Naive B cell (primary cell): Measurements from ENCODE around the gene CENPQ. TPM values are rescaled to one million over a fixed set of nuclear protein-coding genes. Genes with fewer than 3 reads are reported as not detected.
A peak's percentile ranks its signal among the peaks of the same experiment; 100 is the strongest.

Experiments used
- ATAC-seq, 2 donors: fragments of 150-1000 bp; cut with Tn5 transposase; 2 replicates each; pipeline ENCODE4 v1.10.0; 2021; ENCODE audit warnings: low read depth in 2 of 2, mild to moderate bottlenecking in 2 of 2, moderate library complexity in 2 of 2
- DNase-seq: peaks from one replicate; pipeline ENCODE4 v3.0.0; 2022
- H3K27ac Mint-ChIP-seq, 6 donors: one replicate each; pipeline ENCODE4 v1.8.0; 2020 to 2022; ENCODE audit warnings: mild to moderate bottlenecking in 6 of 6, mixed read lengths in 6 of 6, moderate library complexity in 5 of 6, inconsistent platforms in 2 of 6
- H3K27me3 Mint-ChIP-seq, 3 donors: one replicate each; pipeline ENCODE4 v1.8.0; 2021 to 2022; ENCODE audit warnings: mixed read lengths in 3 of 3, mild to moderate bottlenecking in 1 of 3
- H3K36me3 Mint-ChIP-seq, 2 donors: one replicate each; pipeline ENCODE4 v1.8.0; 2020 to 2022; ENCODE audit warnings: mixed read lengths in 2 of 2, inconsistent platforms in 1 of 2, mild to moderate bottlenecking in 1 of 2
- H3K4me1 Mint-ChIP-seq, 3 donors: one replicate each; pipeline ENCODE4 v1.8.0; 2020 to 2022; ENCODE audit warnings: mixed read lengths in 3 of 3, inconsistent platforms in 1 of 3, mild to moderate bottlenecking in 1 of 3, moderate library complexity in 1 of 3
- H3K4me3 Mint-ChIP-seq, 8 donors: one replicate each; pipeline ENCODE4 v1.8.0; 2020 to 2022; ENCODE audit warnings: mild to moderate bottlenecking in 8 of 8, mixed read lengths in 8 of 8, moderate library complexity in 8 of 8, inconsistent platforms in 2 of 8
- H3K9me3 Mint-ChIP-seq, 7 donors: one replicate each; pipeline ENCODE4 v1.8.0; 2020 to 2022; ENCODE audit warnings: mixed read lengths in 7 of 7, mild to moderate bottlenecking in 5 of 7, inconsistent platforms in 2 of 7, moderate library complexity in 1 of 7
- polyA plus RNA-seq, 6 donors: library from polyadenylated mRNA; unstranded; fragments of 300-500 nt; fragmentation: Illumina TruSeq; gene quantifications; one replicate each; pipeline ENCODE4 v1.2.3, GENCODE V29; 2021; ENCODE audit warnings: low read depth in 6 of 6

The CENPQ gene, protein sequence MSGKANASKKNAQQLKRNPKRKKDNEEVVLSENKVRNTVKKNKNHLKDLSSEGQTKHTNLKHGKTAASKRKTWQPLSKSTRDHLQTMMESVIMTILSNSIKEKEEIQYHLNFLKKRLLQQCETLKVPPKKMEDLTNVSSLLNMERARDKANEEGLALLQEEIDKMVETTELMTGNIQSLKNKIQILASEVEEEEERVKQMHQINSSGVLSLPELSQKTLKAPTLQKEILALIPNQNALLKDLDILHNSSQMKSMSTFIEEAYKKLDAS
- 1 to 10 TPM; 2.8 to 8.7 (median 6.6) TPM for polyA plus RNA-seq

DNA sequence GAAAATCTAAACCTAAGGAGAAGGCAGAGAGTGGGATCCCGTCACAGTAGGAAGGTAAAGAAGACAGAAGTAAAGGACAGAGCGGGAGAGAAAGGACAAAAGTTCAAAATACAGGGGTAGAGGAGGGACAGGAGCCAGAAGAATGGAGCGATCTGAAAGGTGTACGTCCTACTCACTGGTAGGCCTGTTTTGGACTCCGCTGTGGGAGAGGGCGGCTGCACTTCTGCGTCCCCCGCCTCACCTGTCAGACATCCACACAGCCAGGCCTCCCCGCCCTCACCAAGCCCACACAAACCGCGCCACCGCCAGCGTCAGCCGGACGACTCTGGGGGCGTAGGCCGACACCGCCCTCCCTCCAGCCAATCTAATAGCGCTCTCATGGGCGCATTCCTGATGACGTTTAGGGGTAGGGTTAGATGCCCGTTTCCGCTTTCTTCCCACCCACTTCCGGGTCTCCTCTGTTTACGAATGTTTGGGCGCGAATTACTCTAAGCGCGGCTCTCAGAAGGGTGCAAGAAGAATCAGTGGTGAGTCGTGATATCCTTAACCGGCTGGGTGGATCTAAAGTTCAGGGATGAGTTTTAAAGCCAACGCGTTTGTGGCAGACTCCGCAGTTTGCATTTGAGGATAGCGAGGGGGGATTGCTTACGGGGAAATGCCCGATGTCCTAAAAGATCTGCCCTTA is at the start of gene CENPQ, which contains the start of gene MMUT:
Gene CENPQ, plus strand, starts transcription at position 444 of the 685 bp plus-strand sequence. CDS start 6,807 bp downstream, outside the sequence.
Gene MMUT, minus strand, starts transcription at position 327 of the 685 bp plus-strand sequence. CDS start 3,787 bp downstream, outside the sequence.
- Mint-ChIP-seq H3K4me1 (peaks cover 51 to 67% (median 66%) of the 10 kb centered on the region in 3 donors), H3K27ac (peak within 1 kb of the TSS; percentile 96 to 99 (median 98)), H3K9me3 (no peaks in the 10 kb centered on the region), H3K27me3 (no peaks in the 10 kb centered on the region), H3K4me3 (peak within 1 kb of the TSS; percentile 93 to 99 (median 97)), H3K36me3 (peaks cover 3 to 7% of the 10 kb centered on the region in 2 donors)
- peak; percentile 94 for DNase-seq
- ATAC-seq, result peak; percentile 97 to 98

DNA sequence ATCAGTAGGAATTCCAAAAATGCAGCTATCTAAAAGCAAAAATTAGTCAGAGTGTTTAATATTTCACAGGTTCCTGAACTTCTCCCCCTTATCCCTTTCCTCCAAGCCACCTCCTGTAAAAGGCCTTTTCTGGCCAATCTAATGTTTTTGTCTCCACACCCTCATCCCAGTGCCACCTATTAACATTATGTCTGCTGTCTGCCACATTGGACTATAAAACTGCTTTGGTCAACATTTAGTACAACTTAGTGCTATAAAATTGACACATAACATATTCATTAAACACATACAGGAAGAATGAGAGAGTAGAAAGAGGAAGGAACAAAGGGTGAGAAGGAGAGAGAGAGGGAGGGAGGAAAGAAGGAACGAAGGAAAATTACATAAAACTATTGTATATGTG is 47.8 kb upstream of the CENPQ start:
- no peak overlapping the region for H3K4me3 Mint-ChIP-seq
- peaks cover 0 to 11% (median 10%) of the 10 kb centered on the region in 3 donors for H3K27me3 Mint-ChIP-seq
- ATAC-seq (no peak), DNase-seq (no peak)
- no peak overlapping the region for H3K27ac Mint-ChIP-seq
- peaks cover 0 to 6% (median 0%) of the 10 kb centered on the region in 7 donors for H3K9me3 Mint-ChIP-seq
- no peaks in the 10 kb centered on the region for H3K4me1 Mint-ChIP-seq
- H3K36me3 Mint-ChIP-seq, result no peaks in the 10 kb centered on the region

DNA sequence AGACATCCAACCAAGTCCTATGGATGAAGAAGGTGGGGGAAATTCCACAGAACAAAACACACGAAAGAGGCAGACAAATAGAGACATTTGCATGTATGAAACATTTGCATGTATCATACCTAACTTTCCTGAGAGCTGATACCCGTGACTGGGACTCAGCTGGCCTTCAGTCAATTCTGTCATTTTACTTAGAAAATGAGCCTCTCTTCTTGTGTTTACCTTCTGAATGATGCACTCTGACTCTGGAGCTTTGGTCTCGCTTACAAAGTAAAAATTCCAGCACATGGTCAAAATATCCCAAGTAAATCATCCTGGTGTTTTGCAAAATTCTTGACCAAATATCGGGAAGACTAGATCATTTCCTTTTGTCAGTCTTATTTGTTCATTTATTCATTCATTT is 47.0 kb upstream of the CENPQ start:
- H3K4me1 Mint-ChIP-seq, result no peaks in the 10 kb centered on the region
- no peak for ATAC-seq
- no peaks in the 10 kb centered on the region for H3K36me3 Mint-ChIP-seq
- H3K27me3 Mint-ChIP-seq, result peaks cover 0 to 11% (median 10%) of the 10 kb centered on the region in 3 donors
- DNase-seq, result no peak
- no peak overlapping the region for H3K27ac Mint-ChIP-seq
- peaks cover 0 to 6% (median 0%) of the 10 kb centered on the region in 7 donors for H3K9me3 Mint-ChIP-seq
- H3K4me3 Mint-ChIP-seq, result no peak overlapping the region

DNA sequence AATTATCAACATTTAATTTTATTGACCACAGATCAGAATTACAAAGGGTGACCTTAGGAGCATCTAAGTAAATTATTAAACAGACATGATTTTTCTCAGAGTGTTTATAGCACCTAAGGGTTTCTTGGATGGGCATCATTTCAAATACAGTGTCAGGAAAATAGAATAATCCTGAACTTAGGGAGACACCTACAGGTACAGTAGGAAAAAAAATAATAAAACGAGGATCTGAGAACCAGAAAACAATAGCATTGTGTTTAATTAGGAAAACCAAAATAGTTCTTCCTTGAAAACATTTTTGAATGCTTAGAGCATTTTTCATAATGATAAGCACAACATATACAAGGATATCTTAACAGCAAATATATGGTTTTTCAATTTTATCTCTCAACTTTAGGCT is 39.4 kb upstream of the CENPQ start:
- Mint-ChIP-seq H3K27me3 (peaks cover 0 to under 1% (median 0%) of the 10 kb centered on the region in 3 donors), H3K4me1 (no peaks in the 10 kb centered on the region), H3K27ac (no peak overlapping the region), H3K36me3 (peaks cover 0 to 7% of the 10 kb centered on the region in 2 donors), H3K4me3 (no peak overlapping the region), H3K9me3 (peaks cover 0 to 3% (median 2%) of the 10 kb centered on the region in 7 donors)
- ATAC-seq (no peak), DNase-seq (no peak)

DNA sequence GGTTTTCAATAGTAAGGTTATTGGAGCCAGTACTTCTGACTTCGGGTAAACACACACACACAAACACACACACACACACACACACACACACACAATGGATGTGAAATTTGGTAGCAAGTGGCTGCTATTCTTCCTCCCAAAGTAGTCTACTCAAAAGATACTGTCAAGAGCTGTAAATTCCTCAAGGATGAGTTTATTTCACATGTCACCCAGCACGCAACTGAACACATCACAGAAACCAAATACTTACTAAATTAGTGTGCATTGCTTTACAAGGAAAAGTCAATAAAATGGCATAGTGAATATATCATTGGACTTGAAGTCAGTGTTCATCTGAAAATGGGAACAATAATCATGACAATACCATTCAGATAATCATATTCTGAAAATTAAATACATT is 33.0 kb upstream of the CENPQ start:
- H3K36me3 Mint-ChIP-seq, result peaks cover 10 to 28% of the 10 kb centered on the region in 2 donors
- peaks cover 0 to 5% (median 2%) of the 10 kb centered on the region in 7 donors for H3K9me3 Mint-ChIP-seq
- H3K4me3 Mint-ChIP-seq, result no peak overlapping the region
- H3K27me3 Mint-ChIP-seq, result no peaks in the 10 kb centered on the region
- peak overlapping the region in 1 of 6 donors; percentile 67 for H3K27ac Mint-ChIP-seq
- ATAC-seq (no peak), DNase-seq (no peak)
- no peaks in the 10 kb centered on the region for H3K4me1 Mint-ChIP-seq

DNA sequence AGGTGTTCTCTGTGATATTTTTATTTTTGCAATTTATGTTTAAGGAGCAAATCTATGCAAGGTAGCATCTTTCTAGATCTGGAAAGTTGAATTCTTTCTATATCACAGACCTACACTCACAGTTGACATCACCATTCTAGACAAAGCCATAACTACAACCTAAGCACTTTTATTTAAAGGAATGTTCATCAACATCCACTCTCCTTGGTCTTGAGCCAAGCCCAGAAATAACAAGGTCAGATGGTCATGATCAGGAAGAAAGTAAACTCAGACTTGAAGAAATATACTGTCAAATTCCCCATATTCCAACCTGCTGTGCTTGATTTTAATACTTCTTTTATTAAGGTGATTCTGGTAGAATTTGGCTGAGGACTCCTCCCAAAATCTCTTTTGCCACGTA is 32.3 kb upstream of the CENPQ start:
- DNase-seq, result no peak
- Mint-ChIP-seq H3K27ac (no peak overlapping the region), H3K9me3 (peaks cover 0 to 5% (median 2%) of the 10 kb centered on the region in 7 donors), H3K27me3 (no peaks in the 10 kb centered on the region), H3K36me3 (peaks cover 10 to 32% of the 10 kb centered on the region in 2 donors), H3K4me1 (no peaks in the 10 kb centered on the region), H3K4me3 (no peak overlapping the region)
- no peak for ATAC-seq

DNA sequence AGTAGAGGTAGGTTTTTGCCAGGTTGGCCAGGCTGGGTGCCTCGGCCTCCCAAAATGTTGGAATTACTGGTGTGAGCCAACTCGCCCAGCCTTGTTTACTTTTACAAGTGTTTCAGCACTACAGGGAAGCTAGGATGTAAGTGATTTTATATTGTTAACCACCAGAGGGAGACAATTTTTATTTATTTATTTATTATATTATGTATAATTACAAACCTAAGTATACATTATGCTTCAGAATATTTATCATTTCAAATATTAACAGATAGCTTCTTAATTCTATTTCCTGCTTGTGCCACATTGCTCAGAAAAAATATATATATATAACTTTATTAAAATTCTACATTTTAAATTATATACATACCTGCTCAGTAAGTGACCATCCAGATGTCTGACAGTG is 9.9 kb upstream of the CENPQ start:
- DNase-seq (no peak), ATAC-seq (no peak)
- H3K27me3 Mint-ChIP-seq, result no peaks in the 10 kb centered on the region

DNA sequence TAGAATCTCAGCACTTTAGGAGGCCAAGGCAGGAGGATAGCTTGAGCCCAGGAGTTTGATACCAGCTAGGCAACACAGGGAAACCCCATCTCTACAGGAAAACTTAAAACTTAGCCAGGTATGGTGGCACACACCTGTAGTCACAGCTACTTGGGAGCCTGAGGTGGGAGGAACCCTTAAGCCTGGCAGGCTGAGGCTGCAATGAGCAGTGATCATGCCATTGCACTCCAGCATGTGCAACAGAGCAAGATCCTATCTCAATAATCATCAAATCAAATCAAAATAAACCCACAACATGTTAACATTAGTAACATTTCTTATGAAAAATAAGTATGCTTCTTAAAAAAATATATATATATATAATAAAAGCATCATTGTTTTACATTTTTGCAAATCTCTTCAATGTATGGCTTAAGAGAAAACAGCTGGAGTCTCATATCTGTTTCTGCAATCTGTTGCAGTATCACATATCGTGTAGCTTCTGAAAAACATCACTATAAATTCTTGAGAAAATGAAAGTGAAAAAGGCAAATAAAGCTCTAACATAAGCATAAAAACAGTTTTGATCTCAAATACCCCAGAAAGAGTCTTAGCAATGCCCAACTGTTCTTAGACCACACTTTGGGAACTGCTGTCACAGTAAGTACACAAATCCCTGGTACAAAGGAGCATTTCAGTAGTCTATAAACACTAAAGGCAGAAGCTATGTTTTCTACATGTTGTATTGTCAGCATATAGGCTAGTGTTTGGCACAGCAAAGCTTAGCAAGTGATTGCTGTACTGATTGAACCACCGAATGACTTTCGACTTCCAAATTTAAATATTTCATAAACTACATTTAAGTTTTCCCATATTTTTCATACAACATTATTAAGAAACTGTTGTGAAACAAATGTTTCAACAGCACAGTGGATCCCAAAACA is 8.1 kb upstream of the CENPQ start:
- H3K27me3 Mint-ChIP-seq, result no peaks in the 10 kb centered on the region
- no peak for ATAC-seq
- no peak overlapping the region for H3K27ac Mint-ChIP-seq
- H3K9me3 Mint-ChIP-seq, result no peaks in the 10 kb centered on the region
- H3K4me3 Mint-ChIP-seq, result no peak overlapping the region
- no peak for DNase-seq
- H3K4me1 Mint-ChIP-seq, result peaks cover 8 to 14% (median 12%) of the 10 kb centered on the region in 3 donors
- peaks cover 0 to 23% of the 10 kb centered on the region in 2 donors for H3K36me3 Mint-ChIP-seq

More for the DNA sequence above, 9.9 kb upstream of the CENPQ start:
- H3K9me3 Mint-ChIP-seq, result no peaks in the 10 kb centered on the region
- no peak overlapping the region for H3K27ac Mint-ChIP-seq
- no peak overlapping the region for H3K4me3 Mint-ChIP-seq
- H3K36me3 Mint-ChIP-seq, result peaks cover 4 to 33% of the 10 kb centered on the region in 2 donors
- H3K4me1 Mint-ChIP-seq, result no peaks in the 10 kb centered on the region

DNA sequence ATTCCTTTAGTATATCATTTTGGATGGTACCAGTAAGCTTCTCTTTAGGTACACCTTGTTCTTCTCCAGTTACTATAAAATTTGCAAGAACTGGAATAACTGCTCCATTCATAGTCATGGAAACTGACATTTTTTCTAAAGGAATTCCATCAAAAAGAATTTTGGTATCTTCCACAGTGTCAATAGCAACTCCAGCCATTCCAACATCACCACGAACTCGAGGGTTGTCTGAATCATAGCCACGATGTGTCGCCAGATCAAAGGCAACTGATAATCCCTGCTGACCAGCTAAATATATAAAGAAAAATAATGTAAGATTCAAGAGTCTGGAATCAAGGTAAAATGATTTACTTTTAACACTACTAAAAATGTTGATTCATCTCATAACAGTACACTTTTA is 5.4 kb upstream of the CENPQ start:
- DNase-seq (no peak), ATAC-seq (no peak)
- no peaks in the 10 kb centered on the region for H3K9me3 Mint-ChIP-seq
- no peak overlapping the region for H3K27ac Mint-ChIP-seq
- H3K36me3 Mint-ChIP-seq, result peaks cover under 1 to 14% of the 10 kb centered on the region in 2 donors
- no peaks in the 10 kb centered on the region for H3K27me3 Mint-ChIP-seq
- H3K4me1 Mint-ChIP-seq, result peaks cover 20 to 33% (median 30%) of the 10 kb centered on the region in 3 donors
- H3K4me3 Mint-ChIP-seq, result no peak overlapping the region

DNA sequence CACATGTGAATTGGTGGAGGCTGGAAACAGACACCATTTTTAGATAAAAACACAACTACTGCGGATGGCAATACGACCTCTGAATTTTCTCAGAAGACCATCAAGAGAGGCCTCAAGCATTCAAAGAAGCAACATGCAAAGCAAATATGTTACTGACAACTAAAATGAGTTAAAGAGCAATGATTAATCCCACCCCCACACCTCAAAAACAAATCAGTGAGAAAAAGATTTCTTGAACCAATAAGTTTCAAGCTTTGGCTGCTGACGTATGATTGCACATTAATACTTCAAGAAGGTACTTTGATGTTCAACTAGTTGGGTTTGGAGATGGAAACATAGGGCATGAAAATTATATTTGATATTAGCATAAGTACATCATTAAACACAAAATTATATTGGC is 1.1 kb upstream of the CENPQ start:
- DNase-seq (no peak), ATAC-seq (no peak)
- peaks cover 45 to 65% (median 59%) of the 10 kb centered on the region in 3 donors for H3K4me1 Mint-ChIP-seq
- no peaks in the 10 kb centered on the region for H3K9me3 Mint-ChIP-seq
- peak overlapping the region; percentile 96 to 99 (median 98) for H3K27ac Mint-ChIP-seq
- peak overlapping the region; percentile 93 to 99 (median 97) for H3K4me3 Mint-ChIP-seq
- H3K36me3 Mint-ChIP-seq, result peaks cover 7 to 10% of the 10 kb centered on the region in 2 donors
- H3K27me3 Mint-ChIP-seq, result no peaks in the 10 kb centered on the region

DNA sequence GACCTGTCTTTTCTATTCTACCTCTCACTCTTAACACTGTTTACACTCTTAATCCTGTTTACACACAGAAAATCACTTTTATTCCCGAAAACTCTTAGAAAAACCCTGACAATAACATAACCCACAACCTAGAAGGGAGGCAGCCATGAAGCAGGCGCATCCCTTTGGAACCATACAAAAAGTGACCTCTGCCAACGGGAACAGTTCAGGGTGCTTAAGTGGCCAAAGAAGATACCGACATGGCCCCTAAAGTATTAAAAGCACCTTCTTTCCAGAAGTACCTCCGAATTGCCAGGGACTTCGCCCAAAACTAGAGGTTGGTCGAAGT is 607 bp upstream of the CENPQ start:
- peak overlapping the region; percentile 96 to 99 (median 98) for H3K27ac Mint-ChIP-seq
- DNase-seq (no peak), ATAC-seq (no peak)
- H3K36me3 Mint-ChIP-seq, result peaks cover 6 to 7% of the 10 kb centered on the region in 2 donors
- H3K4me1 Mint-ChIP-seq, result peaks cover 46 to 65% (median 61%) of the 10 kb centered on the region in 3 donors
- H3K4me3 Mint-ChIP-seq, result peak overlapping the region; percentile 93 to 99 (median 97)
- H3K27me3 Mint-ChIP-seq, result no peaks in the 10 kb centered on the region
- H3K9me3 Mint-ChIP-seq, result no peaks in the 10 kb centered on the region

DNA sequence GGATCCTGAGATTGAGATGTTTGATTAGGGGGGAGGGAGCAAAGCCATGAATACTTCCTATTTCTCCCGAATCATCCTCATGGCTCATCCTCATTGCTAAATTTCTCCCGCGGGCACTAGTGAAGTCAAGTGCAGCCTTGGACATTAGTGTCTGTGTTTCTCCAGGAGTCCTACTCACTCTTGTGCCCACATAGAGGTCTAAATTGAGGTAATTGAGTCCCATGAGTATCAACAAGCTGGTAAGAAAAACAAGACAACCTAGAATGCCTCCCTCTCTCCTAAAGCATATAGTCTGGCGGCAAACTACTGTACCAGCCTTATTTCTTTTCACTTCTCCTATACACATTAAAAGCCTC is 420 bp downstream of the CENPQ start:
- H3K4me1 Mint-ChIP-seq, result peaks cover 51 to 70% (median 68%) of the 10 kb centered on the region in 3 donors
- H3K27me3 Mint-ChIP-seq, result no peaks in the 10 kb centered on the region
- H3K27ac Mint-ChIP-seq, result peak overlapping the region; percentile 96 to 99 (median 98)
- H3K9me3 Mint-ChIP-seq, result no peaks in the 10 kb centered on the region
- ATAC-seq (no peak), DNase-seq (no peak)
- peak overlapping the region; percentile 93 to 99 (median 97) for H3K4me3 Mint-ChIP-seq
- peaks cover 3 to 7% of the 10 kb centered on the region in 2 donors for H3K36me3 Mint-ChIP-seq

DNA sequence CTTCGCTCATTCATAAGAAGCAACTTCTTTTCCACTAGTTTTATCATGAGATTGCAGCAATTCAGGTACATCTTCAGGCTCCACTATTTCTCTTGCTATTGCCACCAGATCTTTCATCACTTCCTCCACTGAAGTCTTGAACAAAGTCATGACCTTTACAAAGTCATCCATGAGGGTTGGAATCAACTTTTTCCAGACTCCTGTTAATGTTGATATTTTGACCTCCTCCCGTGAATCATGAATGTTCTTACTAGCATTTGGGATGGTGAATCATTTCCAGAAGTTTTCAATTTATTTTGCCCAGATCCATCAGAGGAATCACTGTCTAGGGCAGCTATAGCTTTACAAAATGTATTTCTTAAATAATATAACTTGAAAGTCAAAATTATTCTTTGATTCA is 1.5 kb downstream of the CENPQ start:
- Mint-ChIP-seq H3K27ac (peak overlapping the region in 5 of 6 donors; percentile 5 to 82 (median 73)), H3K27me3 (no peaks in the 10 kb centered on the region), H3K36me3 (peaks cover 3 to 7% of the 10 kb centered on the region in 2 donors), H3K4me1 (peaks cover 46 to 61% (median 58%) of the 10 kb centered on the region in 3 donors), H3K9me3 (no peaks in the 10 kb centered on the region), H3K4me3 (peak overlapping the region in 7 of 8 donors; percentile 48 to 98 (median 93))
- ATAC-seq (no peak), DNase-seq (no peak)
